NCI-H446 treated with DMSO at 0.1 percent for 48 hours (cell line): ENCODE results near the gene AGRP.

Experiments
- DNase-seq: peaks from one replicate; lab custom pipeline; 2025; lab: John Stamatoyannopoulos, UW

The AGRP gene

GRCh38 chr16:67463059-67463458 is 20.3 kb downstream of the AGRP start:
- DNase-seq: no peak

DNA sequence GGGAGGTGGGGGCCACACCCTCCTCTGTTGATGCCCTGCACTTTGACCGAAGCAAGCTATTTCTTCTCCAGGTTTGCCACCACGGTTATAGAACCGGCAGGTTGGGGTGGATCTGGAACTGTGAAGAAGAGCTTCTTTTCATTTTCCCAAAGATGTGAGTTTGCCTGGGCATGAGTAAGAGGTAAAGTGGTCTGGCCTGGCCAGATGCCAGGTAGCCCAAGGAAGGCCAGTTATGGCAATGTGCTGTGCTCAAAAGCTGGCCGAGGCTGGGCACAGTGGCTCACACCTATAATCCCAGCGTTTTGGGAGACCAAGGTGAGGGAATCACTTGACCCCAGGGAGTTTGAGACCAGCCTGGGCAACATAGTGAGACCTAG is 21.1 kb downstream of the AGRP start:
- DNase-seq: no peak

DNA sequence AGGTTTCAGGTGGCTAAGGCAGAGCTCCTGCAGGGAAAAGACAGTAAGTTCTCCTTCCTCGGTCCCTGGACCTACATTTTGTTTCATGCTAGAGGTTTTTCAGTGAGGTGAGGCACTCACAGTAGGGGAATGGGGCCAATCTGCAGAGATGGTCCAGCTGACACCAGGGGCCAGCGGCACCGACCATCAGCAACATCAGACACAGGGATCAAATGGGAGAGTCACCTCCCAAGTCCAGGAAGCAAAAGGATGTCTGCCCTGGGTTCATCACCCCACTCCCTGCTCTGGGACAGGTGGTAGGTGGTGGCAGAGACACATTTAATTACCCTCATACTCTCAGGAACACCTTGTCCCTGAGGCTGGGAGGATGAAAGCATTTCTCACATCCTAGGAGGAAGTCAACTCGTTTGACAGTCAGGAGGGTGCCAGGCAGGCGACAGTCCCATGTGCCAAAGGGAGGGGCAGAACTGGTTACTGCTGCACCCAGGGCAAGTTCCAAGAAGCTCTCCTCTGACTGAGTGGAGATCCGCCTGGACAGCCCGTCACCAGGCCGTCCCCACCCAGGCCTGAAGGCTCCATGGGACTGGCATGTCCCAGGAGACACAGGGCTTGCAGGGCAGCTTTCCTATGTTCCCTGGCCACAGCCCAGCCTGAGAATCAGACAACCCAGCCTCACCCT is 21.6 kb downstream of the AGRP start:
- DNase-seq: no peak

GRCh38 chr16:67460961-67461360 is 22.4 kb downstream of the AGRP start:
- DNase-seq: no peak

GRCh38 chr16:67460168-67460567 is 23.2 kb downstream of the AGRP start:
- DNase-seq: no peak

- no peak for DNase-seq
Observed at GRCh38 chr16:67459861-67460150, 23.5 kb downstream of the AGRP start.

GRCh38 chr16:67459066-67459860 is 24.1 kb downstream of the AGRP start:
- DNase-seq: peak; percentile 14

GRCh38 chr16:67458121-67458641 is 25.2 kb downstream of the AGRP start:
- no peak for DNase-seq

GRCh38 chr16:67457611-67458010 is 25.7 kb downstream of the AGRP start:
- DNase-seq: no peak

DNA sequence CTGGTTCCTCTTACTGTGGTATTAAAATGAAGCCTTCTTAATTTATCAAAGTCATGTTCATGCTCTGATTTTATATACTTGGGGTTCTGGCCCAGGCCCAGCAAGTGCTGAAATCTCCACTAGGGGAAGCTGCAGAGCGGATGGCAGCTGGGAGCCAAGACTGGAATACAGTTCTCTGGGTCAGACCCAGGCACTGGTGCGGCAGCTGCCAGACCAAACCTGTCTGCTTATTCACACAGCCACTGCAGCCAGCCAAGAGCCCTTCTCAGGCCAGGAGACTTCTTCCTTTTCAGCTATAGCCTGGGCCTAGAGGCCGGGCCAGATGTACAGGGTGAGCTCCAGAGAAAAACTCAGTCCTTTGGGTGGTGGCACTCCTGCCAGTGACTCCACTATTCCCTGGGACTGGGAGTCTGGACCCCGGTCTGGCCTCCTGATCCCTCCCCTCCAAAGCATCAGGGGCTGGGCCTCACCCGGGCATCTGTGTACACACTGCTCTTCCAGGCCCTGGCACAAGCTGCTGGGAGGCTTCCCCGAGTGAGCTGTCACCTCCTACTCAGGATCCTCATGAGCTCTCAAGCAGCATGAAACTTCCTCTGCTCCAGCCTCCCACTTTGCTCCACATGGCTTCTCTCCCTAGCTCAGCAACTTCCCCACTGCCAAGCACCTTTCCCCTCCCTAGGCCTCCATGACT is 26.8 kb downstream of the AGRP start:
- peak; percentile 71 for DNase-seq

DNA sequence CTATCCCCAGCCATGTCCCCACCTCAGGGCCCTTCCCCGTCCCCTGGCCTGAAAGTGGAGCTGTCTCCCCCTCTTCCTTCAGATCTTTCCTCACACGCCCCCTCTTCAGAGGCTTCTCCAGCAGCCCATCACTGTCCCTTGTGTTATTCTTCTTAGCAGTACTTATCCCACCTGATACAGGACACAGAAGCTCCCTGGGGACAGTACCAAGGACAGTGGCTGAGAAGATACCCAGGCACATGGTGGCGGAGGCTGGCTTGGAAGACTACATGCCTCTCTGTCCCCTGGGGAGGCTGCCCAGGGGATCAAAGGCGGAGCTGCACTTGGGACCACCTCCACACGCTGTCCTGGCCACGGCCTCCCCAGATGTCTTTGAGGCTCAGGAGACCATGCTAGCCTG is 28.5 kb downstream of the AGRP start:
- DNase-seq: no peak

GRCh38 chr16:67454104-67454503 is 29.2 kb downstream of the AGRP start:
- DNase-seq: no peak

DNA sequence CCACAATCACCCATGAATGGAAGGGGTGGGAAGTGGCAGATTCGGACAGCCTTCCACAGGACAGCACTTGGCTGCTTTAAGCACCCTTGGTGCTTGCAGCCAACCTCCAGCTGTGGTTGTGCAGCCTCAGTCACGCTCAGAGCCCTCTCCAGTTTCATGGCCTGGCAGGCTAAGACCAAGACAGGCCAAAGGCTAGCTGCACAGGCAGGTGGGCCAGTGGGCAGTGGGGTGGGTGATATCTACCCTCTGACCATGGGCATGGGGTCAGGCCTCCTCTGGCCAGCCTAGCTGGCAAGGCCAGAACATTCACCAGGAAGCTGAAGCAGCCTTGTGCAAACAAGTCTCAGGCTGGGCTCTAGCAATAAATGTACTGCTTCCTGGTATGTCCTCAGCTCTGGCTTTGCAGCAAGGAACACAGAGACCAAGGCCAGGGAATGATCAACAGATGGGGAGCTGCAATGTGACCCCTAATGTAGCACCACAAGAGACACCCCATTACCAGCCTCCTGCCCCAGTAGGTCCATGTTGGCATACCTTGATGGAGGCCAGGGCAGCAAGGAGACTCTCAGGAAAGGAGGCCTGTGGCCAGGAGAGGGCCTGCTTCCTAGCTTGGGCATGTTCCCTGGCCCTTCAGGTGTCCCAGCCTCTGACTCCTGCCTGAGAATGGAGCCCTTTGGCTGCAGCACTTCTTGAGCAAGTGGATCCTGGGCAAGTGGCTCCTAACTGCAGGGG is 31.5 kb downstream of the AGRP start:
- no peak for DNase-seq

DNA sequence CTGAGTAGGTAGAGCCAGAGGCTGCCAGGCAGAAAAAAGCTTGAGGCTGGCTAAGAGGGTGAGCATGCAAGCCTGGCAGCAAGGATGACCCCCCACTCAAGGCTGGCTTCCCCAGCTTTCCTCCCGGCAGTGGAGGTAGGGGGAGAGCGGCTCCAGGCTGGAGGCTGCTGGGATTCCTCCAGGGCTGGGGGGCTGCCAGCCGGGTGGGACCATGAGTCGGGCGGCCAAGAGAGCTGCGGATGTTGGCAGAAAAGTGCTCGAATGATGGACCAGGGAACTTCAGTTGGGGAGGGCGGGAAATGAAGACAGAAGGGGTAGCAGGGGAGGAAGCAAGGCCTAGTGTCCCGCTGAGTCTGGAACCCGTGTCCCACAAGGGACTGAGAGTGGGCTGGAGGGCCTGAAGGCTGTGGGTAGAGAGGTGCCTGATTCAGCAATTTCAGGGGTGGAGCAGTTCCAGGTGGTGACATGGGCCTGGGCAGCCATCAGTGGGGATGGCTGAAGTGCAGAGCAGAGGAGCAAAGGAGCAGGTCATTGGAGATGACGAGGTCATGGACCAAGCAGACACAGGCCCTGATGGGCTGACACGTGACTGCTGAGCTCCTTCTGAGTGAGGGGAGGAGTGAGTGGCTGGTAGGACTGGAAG is 32.2 kb downstream of the AGRP start:
- DNase-seq: no peak

- no peak for DNase-seq
Observed at GRCh38 chr16:67449739-67450138, 33.6 kb downstream of the AGRP start.

DNA sequence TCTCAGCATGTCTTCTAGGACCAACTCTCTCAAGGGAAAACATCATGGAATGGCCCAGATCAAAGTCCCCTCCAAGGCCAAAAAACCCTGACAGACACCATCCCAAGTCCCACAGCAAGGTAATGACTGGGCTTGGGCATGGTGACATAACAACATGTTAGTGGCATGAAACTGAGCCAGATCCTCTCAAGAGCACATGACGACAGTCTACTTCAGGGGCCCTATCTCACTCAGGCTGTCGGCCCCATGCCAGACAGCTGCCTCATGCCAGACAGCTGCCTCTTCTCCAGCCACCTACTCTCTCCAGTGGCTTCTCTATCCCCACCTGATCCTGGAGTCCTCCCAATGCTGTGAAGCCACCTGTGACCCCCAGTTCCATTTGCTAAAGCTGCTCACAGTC is 34.0 kb downstream of the AGRP start:
- DNase-seq: no peak

DNA sequence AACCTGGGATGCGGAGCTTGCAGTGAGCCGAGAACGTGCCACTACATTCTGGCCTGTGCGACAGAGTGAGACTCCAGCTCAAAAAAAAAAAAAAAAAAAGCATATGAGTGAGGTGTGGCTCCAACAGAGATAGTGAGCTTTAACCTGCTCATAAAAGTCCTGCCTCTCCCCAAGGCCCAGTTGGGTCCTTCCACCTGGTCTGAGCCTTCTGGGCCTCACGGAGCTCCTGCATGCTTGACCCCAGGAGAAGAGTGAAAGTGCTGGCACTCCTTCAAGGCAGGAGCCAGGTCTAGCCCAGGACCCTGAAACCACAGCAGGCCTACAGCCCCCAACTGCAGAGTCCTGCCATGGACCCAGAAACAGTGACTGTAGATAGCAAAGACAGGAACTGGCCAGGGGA is 34.8 kb downstream of the AGRP start:
- DNase-seq: no peak

- DNase-seq: no peak
Observed at GRCh38 chr16:67447508-67448076, 35.8 kb downstream of the AGRP start.

DNA sequence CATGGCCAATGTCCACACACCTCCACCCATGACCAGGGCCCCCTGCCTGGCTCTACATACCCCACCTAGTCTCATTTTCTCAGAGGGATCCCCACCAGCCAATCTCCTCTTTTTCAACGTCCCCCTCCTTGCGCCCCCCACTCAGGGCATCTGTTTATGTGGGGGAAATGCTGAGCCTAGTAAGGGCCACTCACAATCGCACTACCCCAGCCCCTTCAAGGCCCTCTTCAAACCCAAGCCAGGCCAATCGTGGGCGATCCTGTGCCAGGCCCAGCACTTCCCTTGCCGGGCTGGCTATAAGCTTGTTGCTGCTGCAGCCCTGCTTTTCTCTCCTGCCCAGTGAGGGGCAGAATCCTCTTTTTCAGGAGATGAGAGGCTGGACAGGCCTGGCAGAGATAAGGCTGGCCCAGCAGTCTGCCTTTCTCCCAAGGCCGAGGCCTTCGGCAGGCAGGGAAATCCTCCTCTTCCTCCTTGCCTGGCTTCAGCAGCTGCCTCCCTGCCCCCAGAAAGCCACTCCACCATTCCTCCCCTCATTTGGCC is 36.3 kb downstream of the AGRP start:
- DNase-seq: no peak

DNA sequence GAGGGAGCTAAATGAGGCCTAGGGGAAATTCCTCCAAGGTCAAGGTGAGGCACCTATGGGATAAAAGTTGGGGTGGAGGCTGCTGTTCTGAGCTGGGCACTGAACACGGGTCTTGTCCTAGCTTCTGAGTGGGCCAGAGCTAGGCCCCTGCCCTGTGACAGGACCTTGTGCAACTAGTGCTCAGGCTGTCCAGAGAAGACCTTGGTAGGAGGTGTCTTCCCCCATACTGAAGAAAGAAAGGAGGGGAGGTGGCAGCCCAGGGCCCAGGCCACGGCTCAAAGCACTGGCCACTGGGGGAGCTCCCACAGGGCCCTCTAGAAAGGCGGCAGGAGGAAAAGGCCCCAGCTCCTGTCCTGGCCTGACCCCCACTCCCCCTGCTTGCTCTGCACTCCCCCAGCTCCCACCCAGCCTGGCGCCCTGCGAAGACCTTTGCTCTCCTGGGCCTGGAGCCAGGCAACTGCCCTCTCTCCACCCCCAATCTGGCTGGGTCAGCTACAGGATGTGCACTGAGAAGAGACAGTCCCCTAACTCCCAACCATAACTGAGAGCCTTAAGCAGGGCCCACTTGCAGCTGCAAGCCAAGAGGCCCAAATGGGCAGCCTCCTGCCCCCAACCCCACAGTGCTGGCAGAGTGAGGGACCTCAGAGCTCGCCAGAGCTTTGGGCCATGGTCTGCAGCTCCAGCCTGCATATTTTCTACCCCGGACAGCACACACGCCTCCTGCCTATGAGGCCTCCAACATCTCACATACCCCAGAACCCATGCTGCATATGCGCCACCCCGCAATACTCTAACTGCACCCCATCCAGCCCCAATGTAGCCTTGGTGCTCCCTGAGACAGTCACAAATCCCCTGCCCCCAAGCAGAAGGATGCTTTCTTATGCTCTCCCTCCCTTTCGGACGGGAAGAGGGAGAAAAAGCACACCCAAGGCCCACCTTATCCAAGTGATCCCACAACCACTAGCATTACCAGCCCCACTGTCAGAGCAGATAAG is 37.1 kb downstream of the AGRP start:
- DNase-seq: no peak
